NCI-H526 (cell line): Measurements from ENCODE around the gene C3AR1.
"Not testable (repeated sequence)": the region's sequence is repeated elsewhere in the genome, so short reads cannot be mapped to it uniquely, and the experiment has no call there.

ENCODE experiments used
- DNase-seq, 2 experiments: peaks; one replicate each; lab custom pipeline; 2025; lab: John Stamatoyannopoulos, UW

Gene C3AR1

GRCh38 chr12:8028267-8028666 is 37.9 kb downstream of the C3AR1 start:
- no peak for DNase-seq

- DNase-seq: no peak
Observed at GRCh38 chr12:8027856-8028255, 38.3 kb downstream of the C3AR1 start.

DNA sequence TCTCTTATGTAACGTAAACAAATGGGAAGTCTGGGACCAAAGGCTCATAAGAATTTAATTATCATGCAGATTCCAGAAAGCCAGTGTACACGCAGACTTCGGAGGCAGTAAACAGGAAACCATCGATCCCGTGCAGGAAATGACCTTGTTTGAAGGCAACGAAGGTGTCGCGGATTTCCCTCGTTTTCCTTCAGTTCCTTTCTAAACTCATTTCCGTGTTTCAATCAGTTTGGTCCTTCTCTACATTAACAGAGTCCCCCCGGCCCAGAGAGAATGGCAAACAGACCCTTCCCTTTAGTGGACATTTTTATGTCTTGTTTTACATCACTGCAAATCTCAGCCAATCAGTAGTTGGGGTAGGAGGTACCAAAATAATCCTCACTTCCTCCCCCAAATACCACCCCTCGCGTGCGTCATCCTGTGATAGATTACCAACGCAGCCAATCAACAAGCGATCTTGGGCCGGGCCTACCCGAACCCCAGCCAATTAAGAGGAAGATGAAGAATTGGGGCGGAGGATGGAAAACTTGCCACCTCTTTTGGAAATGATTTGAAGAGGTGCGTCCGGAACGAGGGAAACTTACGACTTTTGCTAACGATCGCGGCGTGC is 39.8 kb downstream of the C3AR1 start:
- DNase-seq: peak; percentile 97 to 98

- peak in 1 of 2 experiments; percentile 49 for DNase-seq
Observed at GRCh38 chr12:8018666-8019581, 47.2 kb downstream of the C3AR1 start.

- not testable (repeated sequence) for DNase-seq
Observed at GRCh38 chr12:8018213-8018612, 47.9 kb downstream of the C3AR1 start.

- DNase-seq: no peak
Observed at GRCh38 chr12:8014836-8015235, 51.3 kb downstream of the C3AR1 start.

- DNase-seq: no peak
Observed at GRCh38 chr12:8012651-8013309, 53.4 kb downstream of the C3AR1 start.

DNA sequence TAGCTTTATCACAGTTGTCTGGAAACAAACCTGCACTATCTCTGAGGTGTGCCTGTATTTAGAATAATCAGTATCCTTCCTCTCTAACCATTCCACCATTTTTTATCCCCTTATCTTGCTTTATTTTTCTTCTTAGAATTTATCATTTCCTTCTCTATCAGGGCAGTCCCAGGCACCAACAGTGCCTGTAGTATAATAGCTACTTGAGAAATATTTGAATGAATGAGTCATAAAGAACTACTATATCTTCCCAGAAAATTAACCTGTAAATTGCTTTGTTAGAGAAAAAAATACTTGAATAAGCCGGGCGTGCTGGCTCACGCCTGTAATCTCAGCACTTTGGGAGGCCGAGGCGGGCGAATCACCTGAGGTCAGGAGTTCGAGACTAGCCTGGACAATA is 54.8 kb downstream of the C3AR1 start:
- DNase-seq: no peak
